K562 (cell line): ENCODE measurements around the gene EPHB2. TPM values are rescaled to one million over a fixed set of nuclear protein-coding genes. Genes with fewer than 3 reads are reported as not detected.

Experiments used
- ATAC-seq: fragments of 200-7000 bp; cut with Tn5 transposase; 3 replicates; pipeline ENCODE4 v1.9.1; 2020; ENCODE audit warnings: moderate library complexity
- BruUV-seq: library from RNA; stranded (reverse); fragments of 400-500 nt; replicated peaks from 2 replicates; lab custom pipeline; 2021; lab: Mats Ljungman, UMichigan
- CTCF ChIA-PET: fragments of 300-600 bp; formaldehyde crosslinking; extraction: SDS; loops from one replicate; lab custom pipeline; 2021; ENCODE audit warnings: low intra/inter-chr PET ratio; lab: Yijun Ruan, JAX
- POLR2A ChIA-PET: fragments of 300-600, 350-650 bp; sonication (Branson Sonifier 250); formaldehyde crosslinking; extraction: SDS; loops from one replicate; lab custom pipeline; 2021; ENCODE audit warnings: antibody characterized with exemption, inconsistent platforms; lab: Yijun Ruan, JAX
- DNase-seq, 4 experiments: peaks; one replicate each; pipeline versions ENCODE4 v3.0.0 to v3.0.0-alpha.2; 2011 to 2018; ENCODE audit warnings: low spot score in 3 of 4, mixed read lengths in 3 of 4; ENCODE audit errors: extremely low read depth in 1 of 4
- FAIRE-seq: peaks from 2 replicates; lab custom pipeline; 2011; peaks lifted over from hg19 to GRCh38; lab: Jason Lieb, UNC
- H2AFZ ChIP-seq: 2 replicates; pipeline ENCODE4 v1.6.0; 2011; ENCODE audit warnings: low read depth, low read length, control low read depth, inconsistent platforms
- H3K27ac ChIP-seq: fragments of 200-600 bp; 3 replicates; pipeline ENCODE4 v1.8.0; 2011; ENCODE audit warnings: low read depth, mild to moderate bottlenecking, control low read depth, inconsistent platforms, low read length, moderate library complexity, mixed read lengths; ENCODE audit errors: extremely low read depth
- H3K27me3 ChIP-seq, 2 experiments: fragments of 300-600 bp in 1 of 2; 2 replicates in 1 of 2; 3 replicates in 1 of 2; pipeline versions ENCODE4 v1.6.0 to v1.8.0; 2011; ENCODE audit warnings: inconsistent platforms in 2 of 2, low read length in 2 of 2, mild to moderate bottlenecking in 1 of 2, mixed read lengths in 1 of 2, moderate library complexity in 1 of 2; ENCODE audit not compliant: control insufficient read depth in 2 of 2, insufficient read depth in 2 of 2
- H3K36me3 ChIP-seq: fragments of 300-600 bp; 3 replicates; pipeline ENCODE4 v1.8.0; 2011; ENCODE audit warnings: mild to moderate bottlenecking, low read length, inconsistent platforms; ENCODE audit not compliant: control insufficient read depth, insufficient read depth
- H3K4me1 ChIP-seq, 2 experiments: fragments of 200-600 bp in 1 of 2; replicated peaks in 1 of 2; 2 replicates in 1 of 2; 3 replicates in 1 of 2; pipeline versions ENCODE4 v1.5.1 to v1.8.0; 2011; ENCODE audit warnings: inconsistent platforms in 2 of 2, low read length in 2 of 2, mild to moderate bottlenecking in 1 of 2, mixed read lengths in 1 of 2, moderate library complexity in 1 of 2; ENCODE audit not compliant: control insufficient read depth in 2 of 2, insufficient read depth in 2 of 2
- H3K4me2 ChIP-seq: 2 replicates; pipeline ENCODE4 v1.6.1; 2011; ENCODE audit warnings: low read length, control low read depth, inconsistent platforms, mixed read lengths; ENCODE audit not compliant: insufficient read depth
- H3K4me3 ChIP-seq: fragments of 200-600 bp; sonication (generic), shearing (Covaris generic); 2 replicates; pipeline ENCODE4 v1.5.1; 2016; ENCODE audit warnings: control low read depth, inconsistent platforms
- H3K79me2 ChIP-seq: fragments of 200-600 bp; 3 replicates; pipeline ENCODE4 v1.8.0; 2011; ENCODE audit warnings: low read length, inconsistent platforms; ENCODE audit not compliant: control insufficient read depth, insufficient read depth
- H3K9ac ChIP-seq, 2 experiments: 2 replicates each; pipeline versions ENCODE4 v1.6.0 to v1.6.1; 2011; ENCODE audit warnings: low read depth in 2 of 2, low read length in 2 of 2, control low read depth in 1 of 2, inconsistent platforms in 1 of 2, mild to moderate bottlenecking in 1 of 2, mixed read lengths in 1 of 2; ENCODE audit not compliant: insufficient read depth in 1 of 2
- H3K9me1 ChIP-seq: one replicate; pipeline ENCODE4 v1.6.0; 2011; ENCODE audit warnings: inconsistent platforms, mild to moderate bottlenecking, low read length, moderate library complexity; ENCODE audit not compliant: control insufficient read depth, insufficient read depth
- H3K9me3 ChIP-seq: replicated peaks from 2 replicates; pipeline ENCODE4 v1.5.1; 2011; ENCODE audit warnings: low read depth, low read length, inconsistent platforms; ENCODE audit not compliant: control insufficient read depth, insufficient read depth
- H4K20me1 ChIP-seq: replicated peaks from 2 replicates; pipeline ENCODE4 v1.6.1; 2011; ENCODE audit warnings: low read length, inconsistent platforms, mixed read lengths; ENCODE audit not compliant: control insufficient read depth, insufficient read depth
- BRD4 ChIP-seq: fragments of 200-600 bp; sonication (generic); IDR thresholded peaks from 2 replicates; pipeline ENCODE4 v1.6.1; 2017; ENCODE audit warnings: inconsistent platforms
- BRD9 ChIP-seq: fragments of 450-650 bp; IDR thresholded peaks from 2 replicates; pipeline ENCODE4 v1.6.1; 2018; ENCODE audit warnings: low read depth; ENCODE audit not compliant: partially characterized antibody
- CREB1 ChIP-seq, 2 experiments: sonication (generic) in 1 of 2; formaldehyde crosslinking in 1 of 2; IDR thresholded peaks; 2 replicates each; pipeline versions ENCODE4 v1.6.1 to v1.8.0; 2012 to 2022; ENCODE audit warnings: inconsistent platforms in 1 of 2, mild to moderate bottlenecking in 1 of 2, missing genetic modification reagents in 1 of 2, moderate library complexity in 1 of 2
- EP400 ChIP-seq: fragments of 450-650 bp; IDR thresholded peaks from 2 replicates; pipeline ENCODE4 v1.6.1; 2017; ENCODE audit warnings: antibody characterized with exemption, mild to moderate bottlenecking, moderate library complexity
- FIP1L1 ChIP-seq: fragments of 200-400 bp; formaldehyde crosslinking; IDR thresholded peaks from 2 replicates; pipeline ENCODE4 v1.6.1; 2018; ENCODE audit warnings: mild to moderate bottlenecking, low read depth, low read length; ENCODE audit not compliant: poor library complexity, severe bottlenecking
- MCM7 ChIP-seq, 2 experiments: fragments of 450-650 bp; IDR thresholded peaks; 2 replicates each; pipeline ENCODE4 v1.6.1; 2016 to 2018
- SMAD3 ChIP-seq: fragments of 450-650 bp; formaldehyde crosslinking; conservative IDR thresholded peaks from 2 replicates; pipeline ENCODE4 v1.4.0; 2020; ENCODE audit warnings: mild to moderate bottlenecking
- SMARCC2 ChIP-seq: fragments of 450-650 bp; IDR thresholded peaks from 2 replicates; pipeline ENCODE4 v1.6.1; 2017; ENCODE audit warnings: antibody characterized with exemption, moderate library complexity, mild to moderate bottlenecking, low read depth
- ZKSCAN3 ChIP-seq: fragments of 250-450 bp; sonication (Bioruptor Pico); IDR thresholded peaks from 2 replicates; pipeline ENCODE4 v1.4.0; 2020
- ZNF76 ChIP-seq: fragments of 250-450 bp; sonication (Bioruptor Pico); IDR thresholded peaks from 2 replicates; pipeline ENCODE4 v1.4.0; 2020; ENCODE audit warnings: mild to moderate bottlenecking, moderate library complexity, borderline replicate concordance
- WGBS: fragments of 100-300 bp; shearing (Covaris generic); methylation state at CpG from one replicate; pipeline ENCODE4 v1.1.6; 2016; ENCODE audit warnings: low coverage, mixed read lengths; ENCODE audit not compliant: insufficient coverage; ENCODE audit errors: missing lambda C conversion rate; 5-methylcytosine and 5-hydroxymethylcytosine counted together
- in situ Hi-C: fragments of 300-500 bp; cut with MboI; formaldehyde crosslinking; loops from 4 replicates; pipeline ENCODE4 v1.15.0; 2018; ENCODE audit warnings: inconsistent platforms, mixed read lengths
- intact Hi-C: fragments of 100-400 bp; cut with micrococcal nuclease; formaldehyde crosslinking; loops from 2 replicates; pipeline ENCODE4 v1.14.2; 2022
- polyA plus RNA-seq, 8 experiments: library from polyadenylated mRNA; depleted of rRNA in 4 of 8; stranded (reverse) in 5 of 8; unstranded in 3 of 8; fragments of >200 nt; fragmentation: Nextera tagmentation in 2 of 8; fragmentation: Illumina TruSeq in 1 of 8; extraction: Ambion mirVana in 2 of 8; extraction: Trizol in 1 of 8; gene quantifications; 2 replicates each; pipeline versions ENCODE4 v1.2.1 to v1.2.3, GENCODE V29; 2011 to 2014; ENCODE audit warnings: inconsistent platforms in 1 of 8, missing spikeins in 1 of 8
- total RNA-seq, 7 experiments: library from RNA; depleted of rRNA in 6 of 7; stranded (reverse); fragments of >200 nt in 6 of 7; fragmentation: Illumina TruSeq in 2 of 7; extraction: Trizol in 2 of 7; gene quantifications; 2 replicates each; pipeline versions ENCODE4 v1.2.1 to v1.2.3, GENCODE V29; 2011 to 2021; ENCODE audit warnings: low replicate concordance in 1 of 7
- TF ChIP-seq, protein P1 (sequence below): fragments of 250-450 bp; sonication (Bioruptor Pico); IDR thresholded peaks from 2 replicates; pipeline ENCODE4 v1.4.0; 2020; ENCODE audit warnings: mild to moderate bottlenecking, moderate library complexity
- TF ChIP-seq, protein P2 (sequence below): fragments of 450-650 bp; IDR thresholded peaks from 2 replicates; pipeline ENCODE4 v1.6.1; 2016; ENCODE audit warnings: borderline replicate concordance
- TF ChIP-seq, protein P3 (sequence below): fragments of 250-450 bp; sonication (Bioruptor Pico); IDR thresholded peaks from 2 replicates; pipeline ENCODE4 v1.9.0; 2021; ENCODE audit warnings: mild to moderate bottlenecking, inconsistent platforms
- TF ChIP-seq, protein P4 (sequence below): fragments of 200-800 bp; sonication (Bioruptor generic); IDR thresholded peaks from 2 replicates; pipeline ENCODE4 v1.6.1; 2017; ENCODE audit warnings: missing genetic modification characterization, missing compliant biosample characterization

The EPHB2 gene
- total and polyA plus RNA-seq, 9 of the 15 experiments (the other 6 are each of a cell fraction or from before 2014, with no cell fraction given), result not detected

DNA sequence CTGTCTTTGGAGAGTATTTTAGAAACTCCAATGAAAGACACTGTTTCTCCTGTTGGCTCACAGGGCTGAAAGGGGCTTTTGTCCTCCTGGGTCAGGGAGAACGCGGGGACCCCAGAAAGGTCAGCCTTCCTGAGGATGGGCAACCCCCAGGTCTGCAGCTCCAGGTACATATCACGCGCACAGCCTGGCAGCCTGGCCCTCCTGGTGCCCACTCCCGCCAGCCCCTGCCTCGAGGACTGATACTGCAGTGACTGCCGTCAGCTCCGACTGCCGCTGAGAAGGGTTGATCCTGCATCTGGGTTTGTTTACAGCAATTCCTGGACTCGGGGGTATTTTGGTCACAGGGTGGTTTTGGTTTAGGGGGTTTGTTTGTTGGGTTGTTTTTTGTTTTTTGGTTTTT lies 203.5 kb downstream of the EPHB2 start:
- H3K9me3 ChIP-seq, result no peaks in the 10 kb centered on the region; the same call in 1 of the 2 replicates
- no peak for DNase-seq
- H3K27ac ChIP-seq, result no peak overlapping the region
- H4K20me1 ChIP-seq, result peaks cover 20% of the 10 kb centered on the region; the same call in 1 of the 2 replicates
- H2AFZ ChIP-seq, result no peak overlapping the region
- ATAC-seq, result no peak
- no peak overlapping the region for H3K4me2 ChIP-seq
- no TSS peak for BruUV-seq
- in situ Hi-C loops (no loop called here), intact Hi-C loops (no loop called here)
- under 1% methylated on average over 10 of the region's 10 CpGs for WGBS
- H3K79me2 ChIP-seq, result no peaks in the 10 kb centered on the region
- no peaks in the 10 kb centered on the region for H3K9me1 ChIP-seq
- CTCF ChIA-PET, result no interaction called here
- POLR2A ChIA-PET, result interaction anchor here (0.6 kb wide), 1 partner anchor 24 kb away, joined by 3 read pairs; no protein-coding TSS in a partner anchor
- no peak for FAIRE-seq
- peaks cover 34 to 87% of the 10 kb centered on the region in 2 experiments for H3K27me3 ChIP-seq
- peaks cover 0 to 3% of the 10 kb centered on the region in 2 experiments; a peak in 1 of 5 replicates for H3K4me1 ChIP-seq
- no peak overlapping the region for H3K9ac ChIP-seq
- no peak overlapping the region for H3K4me3 ChIP-seq
- H3K36me3 ChIP-seq, result no peaks in the 10 kb centered on the region
- TF ChIP-seq EP400, result no peak
- TF ChIP-seq, protein P1, sequence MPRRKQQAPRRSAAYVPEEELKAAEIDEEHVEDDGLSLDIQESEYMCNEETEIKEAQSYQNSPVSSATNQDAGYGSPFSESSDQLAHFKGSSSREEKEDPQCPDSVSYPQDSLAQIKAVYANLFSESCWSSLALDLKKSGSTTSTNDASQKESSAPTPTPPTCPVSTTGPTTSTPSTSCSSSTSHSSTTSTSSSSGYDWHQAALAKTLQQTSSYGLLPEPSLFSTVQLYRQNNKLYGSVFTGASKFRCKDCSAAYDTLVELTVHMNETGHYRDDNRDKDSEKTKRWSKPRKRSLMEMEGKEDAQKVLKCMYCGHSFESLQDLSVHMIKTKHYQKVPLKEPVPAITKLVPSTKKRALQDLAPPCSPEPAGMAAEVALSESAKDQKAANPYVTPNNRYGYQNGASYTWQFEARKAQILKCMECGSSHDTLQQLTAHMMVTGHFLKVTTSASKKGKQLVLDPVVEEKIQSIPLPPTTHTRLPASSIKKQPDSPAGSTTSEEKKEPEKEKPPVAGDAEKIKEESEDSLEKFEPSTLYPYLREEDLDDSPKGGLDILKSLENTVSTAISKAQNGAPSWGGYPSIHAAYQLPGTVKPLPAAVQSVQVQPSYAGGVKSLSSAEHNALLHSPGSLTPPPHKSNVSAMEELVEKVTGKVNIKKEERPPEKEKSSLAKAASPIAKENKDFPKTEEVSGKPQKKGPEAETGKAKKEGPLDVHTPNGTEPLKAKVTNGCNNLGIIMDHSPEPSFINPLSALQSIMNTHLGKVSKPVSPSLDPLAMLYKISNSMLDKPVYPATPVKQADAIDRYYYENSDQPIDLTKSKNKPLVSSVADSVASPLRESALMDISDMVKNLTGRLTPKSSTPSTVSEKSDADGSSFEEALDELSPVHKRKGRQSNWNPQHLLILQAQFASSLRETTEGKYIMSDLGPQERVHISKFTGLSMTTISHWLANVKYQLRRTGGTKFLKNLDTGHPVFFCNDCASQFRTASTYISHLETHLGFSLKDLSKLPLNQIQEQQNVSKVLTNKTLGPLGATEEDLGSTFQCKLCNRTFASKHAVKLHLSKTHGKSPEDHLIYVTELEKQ, result no peak
- TF ChIP-seq, protein P2, sequence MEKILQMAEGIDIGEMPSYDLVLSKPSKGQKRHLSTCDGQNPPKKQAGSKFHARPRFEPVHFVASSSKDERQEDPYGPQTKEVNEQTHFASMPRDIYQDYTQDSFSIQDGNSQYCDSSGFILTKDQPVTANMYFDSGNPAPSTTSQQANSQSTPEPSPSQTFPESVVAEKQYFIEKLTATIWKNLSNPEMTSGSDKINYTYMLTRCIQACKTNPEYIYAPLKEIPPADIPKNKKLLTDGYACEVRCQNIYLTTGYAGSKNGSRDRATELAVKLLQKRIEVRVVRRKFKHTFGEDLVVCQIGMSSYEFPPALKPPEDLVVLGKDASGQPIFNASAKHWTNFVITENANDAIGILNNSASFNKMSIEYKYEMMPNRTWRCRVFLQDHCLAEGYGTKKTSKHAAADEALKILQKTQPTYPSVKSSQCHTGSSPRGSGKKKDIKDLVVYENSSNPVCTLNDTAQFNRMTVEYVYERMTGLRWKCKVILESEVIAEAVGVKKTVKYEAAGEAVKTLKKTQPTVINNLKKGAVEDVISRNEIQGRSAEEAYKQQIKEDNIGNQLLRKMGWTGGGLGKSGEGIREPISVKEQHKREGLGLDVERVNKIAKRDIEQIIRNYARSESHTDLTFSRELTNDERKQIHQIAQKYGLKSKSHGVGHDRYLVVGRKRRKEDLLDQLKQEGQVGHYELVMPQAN, result no peak
- TF ChIP-seq, protein P3, sequence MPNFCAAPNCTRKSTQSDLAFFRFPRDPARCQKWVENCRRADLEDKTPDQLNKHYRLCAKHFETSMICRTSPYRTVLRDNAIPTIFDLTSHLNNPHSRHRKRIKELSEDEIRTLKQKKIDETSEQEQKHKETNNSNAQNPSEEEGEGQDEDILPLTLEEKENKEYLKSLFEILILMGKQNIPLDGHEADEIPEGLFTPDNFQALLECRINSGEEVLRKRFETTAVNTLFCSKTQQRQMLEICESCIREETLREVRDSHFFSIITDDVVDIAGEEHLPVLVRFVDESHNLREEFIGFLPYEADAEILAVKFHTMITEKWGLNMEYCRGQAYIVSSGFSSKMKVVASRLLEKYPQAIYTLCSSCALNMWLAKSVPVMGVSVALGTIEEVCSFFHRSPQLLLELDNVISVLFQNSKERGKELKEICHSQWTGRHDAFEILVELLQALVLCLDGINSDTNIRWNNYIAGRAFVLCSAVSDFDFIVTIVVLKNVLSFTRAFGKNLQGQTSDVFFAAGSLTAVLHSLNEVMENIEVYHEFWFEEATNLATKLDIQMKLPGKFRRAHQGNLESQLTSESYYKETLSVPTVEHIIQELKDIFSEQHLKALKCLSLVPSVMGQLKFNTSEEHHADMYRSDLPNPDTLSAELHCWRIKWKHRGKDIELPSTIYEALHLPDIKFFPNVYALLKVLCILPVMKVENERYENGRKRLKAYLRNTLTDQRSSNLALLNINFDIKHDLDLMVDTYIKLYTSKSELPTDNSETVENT (CRISPR knock-in tag), result no peak
- TF ChIP-seq MCM7 (IDR thresholded peaks at IDR 0.05), result no peak
- TF ChIP-seq, protein P4, sequence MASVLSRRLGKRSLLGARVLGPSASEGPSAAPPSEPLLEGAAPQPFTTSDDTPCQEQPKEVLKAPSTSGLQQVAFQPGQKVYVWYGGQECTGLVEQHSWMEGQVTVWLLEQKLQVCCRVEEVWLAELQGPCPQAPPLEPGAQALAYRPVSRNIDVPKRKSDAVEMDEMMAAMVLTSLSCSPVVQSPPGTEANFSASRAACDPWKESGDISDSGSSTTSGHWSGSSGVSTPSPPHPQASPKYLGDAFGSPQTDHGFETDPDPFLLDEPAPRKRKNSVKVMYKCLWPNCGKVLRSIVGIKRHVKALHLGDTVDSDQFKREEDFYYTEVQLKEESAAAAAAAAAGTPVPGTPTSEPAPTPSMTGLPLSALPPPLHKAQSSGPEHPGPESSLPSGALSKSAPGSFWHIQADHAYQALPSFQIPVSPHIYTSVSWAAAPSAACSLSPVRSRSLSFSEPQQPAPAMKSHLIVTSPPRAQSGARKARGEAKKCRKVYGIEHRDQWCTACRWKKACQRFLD (CRISPR knock-in tag), result no peak
- TF ChIP-seq FIP1L1, result no peak
- no peak for TF ChIP-seq ZNF76 (CRISPR knock-in tag)
- no peak for TF ChIP-seq BRD9
- no peak for TF ChIP-seq BRD4
- TF ChIP-seq SMARCC2, result no peak
- TF ChIP-seq CREB1 (IDR thresholded peaks at IDR 0.05), result no peak
- TF ChIP-seq CREB1 (CRISPR knock-in tag; IDR thresholded peaks at IDR 0.05), result no peak
- no peak for TF ChIP-seq ZKSCAN3 (CRISPR knock-in tag)
- TF ChIP-seq SMAD3 (CRISPR knock-in tag), result no peak
